ENCODE measurements around the gene GUCY2C.

The GUCY2C gene

DNA sequence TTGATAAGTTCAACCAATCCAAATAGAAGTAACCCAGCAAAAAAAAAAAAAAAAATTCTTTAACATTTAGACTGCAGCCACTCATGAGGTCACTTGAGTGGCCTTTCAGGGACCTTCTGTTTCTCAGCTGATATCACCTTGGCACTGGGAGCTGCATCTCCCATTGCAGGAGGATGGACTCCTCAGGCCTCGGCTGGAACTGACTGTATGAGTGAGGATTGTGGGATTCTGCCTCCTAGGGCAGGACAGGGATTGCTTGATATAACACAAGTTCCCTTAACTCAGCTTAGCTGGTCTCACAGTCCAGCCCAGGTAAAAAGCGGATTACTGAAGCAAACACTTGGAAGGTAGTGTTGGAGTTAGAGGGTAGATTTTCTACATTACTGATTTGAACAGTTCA, 3.5 kb upstream of the GUCY2C start:
- TF ChIP-seq, protein P1, sequence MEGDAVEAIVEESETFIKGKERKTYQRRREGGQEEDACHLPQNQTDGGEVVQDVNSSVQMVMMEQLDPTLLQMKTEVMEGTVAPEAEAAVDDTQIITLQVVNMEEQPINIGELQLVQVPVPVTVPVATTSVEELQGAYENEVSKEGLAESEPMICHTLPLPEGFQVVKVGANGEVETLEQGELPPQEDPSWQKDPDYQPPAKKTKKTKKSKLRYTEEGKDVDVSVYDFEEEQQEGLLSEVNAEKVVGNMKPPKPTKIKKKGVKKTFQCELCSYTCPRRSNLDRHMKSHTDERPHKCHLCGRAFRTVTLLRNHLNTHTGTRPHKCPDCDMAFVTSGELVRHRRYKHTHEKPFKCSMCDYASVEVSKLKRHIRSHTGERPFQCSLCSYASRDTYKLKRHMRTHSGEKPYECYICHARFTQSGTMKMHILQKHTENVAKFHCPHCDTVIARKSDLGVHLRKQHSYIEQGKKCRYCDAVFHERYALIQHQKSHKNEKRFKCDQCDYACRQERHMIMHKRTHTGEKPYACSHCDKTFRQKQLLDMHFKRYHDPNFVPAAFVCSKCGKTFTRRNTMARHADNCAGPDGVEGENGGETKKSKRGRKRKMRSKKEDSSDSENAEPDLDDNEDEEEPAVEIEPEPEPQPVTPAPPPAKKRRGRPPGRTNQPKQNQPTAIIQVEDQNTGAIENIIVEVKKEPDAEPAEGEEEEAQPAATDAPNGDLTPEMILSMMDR (conservative IDR thresholded peaks at IDR 0.05; ENCODE audit: control insufficient read depth, insufficient read depth, low read depth, low read length) = no peak
- no peak for DNase-seq (ENCODE audit: low read depth)
- no peak overlapping the region for H3K4me3 ChIP-seq (ENCODE audit: control insufficient read depth, low read depth, low read length)

DNA sequence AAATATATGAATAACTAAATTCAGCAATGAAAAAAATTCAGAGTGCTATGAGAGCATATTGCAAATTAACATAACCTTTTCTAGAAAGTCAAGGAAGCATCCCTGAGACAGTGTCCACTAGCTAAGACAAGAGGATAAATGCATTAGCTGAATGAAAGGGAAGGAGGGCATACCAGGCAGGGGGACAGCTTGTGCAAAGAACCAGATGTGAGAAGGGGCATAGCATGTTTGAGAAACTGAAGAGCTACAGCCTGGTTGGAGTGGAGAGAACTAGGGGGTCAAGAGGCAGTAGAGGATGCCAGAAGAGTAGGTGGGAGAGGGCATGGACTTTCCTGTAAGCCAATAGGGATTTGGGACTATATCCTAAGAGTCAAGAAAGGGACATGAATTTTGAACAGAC, 2.2 kb upstream of the GUCY2C start:
- H3K4me3 ChIP-seq (ENCODE audit: control insufficient read depth, low read depth, low read length) = no peak overlapping the region
- TF ChIP-seq, protein P1 (conservative IDR thresholded peaks at IDR 0.05; ENCODE audit: control insufficient read depth, insufficient read depth, low read depth, low read length) = no peak
- DNase-seq (ENCODE audit: low read depth) = no peak

DNA sequence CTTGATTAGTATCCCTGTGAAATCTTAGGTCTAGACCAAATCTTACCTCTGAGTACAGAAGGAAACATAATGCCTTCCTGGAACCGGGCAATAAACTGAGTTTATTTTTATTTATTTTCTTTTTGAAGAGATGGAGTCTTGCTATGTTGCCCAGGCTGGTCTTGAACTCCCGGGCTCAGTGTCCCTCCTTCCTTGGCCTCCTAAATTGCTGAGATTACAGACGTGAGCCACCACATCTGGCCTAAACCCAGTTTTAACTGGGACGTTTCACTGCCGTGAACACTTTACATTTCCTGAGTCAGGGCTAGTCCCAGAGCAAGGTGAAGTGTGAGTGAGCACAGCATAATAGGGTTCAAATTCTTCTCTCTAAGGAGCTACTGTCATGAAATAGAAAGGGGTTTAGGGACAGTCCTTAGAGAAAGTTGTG, 671 bp downstream of the GUCY2C start:
- H3K4me3 ChIP-seq (ENCODE audit: control insufficient read depth, low read depth, low read length) = no peak overlapping the region
- TF ChIP-seq, protein P1 (conservative IDR thresholded peaks at IDR 0.05; ENCODE audit: control insufficient read depth, insufficient read depth, low read depth, low read length) = no peak
- no peak for DNase-seq (ENCODE audit: low read depth)

DNA sequence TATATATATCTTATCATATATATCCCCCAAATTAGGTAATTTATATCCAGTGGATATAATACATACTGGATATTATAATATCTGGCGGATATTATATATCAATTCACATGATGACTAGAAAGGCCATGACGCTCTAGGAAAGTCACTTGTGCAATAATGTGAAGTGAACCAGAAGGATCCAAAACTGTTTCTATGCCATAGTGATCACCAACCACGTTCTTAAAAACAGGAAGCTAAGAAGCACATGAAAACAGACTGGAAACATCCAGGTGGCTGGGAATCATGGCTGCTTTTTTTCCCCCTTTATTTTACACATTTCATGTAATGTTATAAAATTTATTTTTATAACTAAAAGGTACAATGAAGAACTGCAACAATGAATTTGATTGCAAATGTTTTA, 1.4 kb downstream of the GUCY2C start:
- TF ChIP-seq, protein P1 (conservative IDR thresholded peaks at IDR 0.05; ENCODE audit: control insufficient read depth, insufficient read depth, low read depth, low read length) = no peak
- DNase-seq (ENCODE audit: low read depth) = no peak
- no peak overlapping the region for H3K4me3 ChIP-seq (ENCODE audit: control insufficient read depth, low read depth, low read length)

DNA sequence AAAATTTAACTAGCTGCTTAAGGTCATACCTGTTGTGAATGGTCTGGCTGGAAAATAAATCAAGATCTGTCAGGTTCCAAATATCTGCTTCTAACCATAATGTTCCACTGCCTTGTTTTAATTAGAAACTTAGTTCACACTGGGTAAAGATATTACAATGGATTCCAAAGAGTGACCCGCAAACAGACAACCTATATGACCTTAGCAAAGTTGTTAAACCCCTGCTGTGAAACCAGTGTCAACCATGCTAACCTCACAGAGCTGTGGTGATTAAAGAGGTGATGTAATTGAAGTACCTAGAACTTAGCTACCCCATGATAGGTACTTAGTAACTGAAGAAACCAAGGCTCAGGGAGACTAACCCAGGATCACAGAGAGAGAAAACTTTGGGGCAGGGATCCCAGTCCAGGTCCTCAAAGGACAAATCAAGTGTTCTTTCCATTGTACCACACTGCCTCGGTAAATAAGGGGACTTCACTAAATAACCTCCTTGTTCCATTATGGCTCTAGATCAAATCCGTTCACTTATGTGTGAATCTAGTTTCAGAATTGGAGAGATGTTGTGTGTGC, 2.2 kb downstream of the GUCY2C start:
- no peak overlapping the region for H3K4me3 ChIP-seq (ENCODE audit: control insufficient read depth, low read depth, low read length)
- no peak for DNase-seq (ENCODE audit: low read depth)
- TF ChIP-seq, protein P1 (conservative IDR thresholded peaks at IDR 0.05; ENCODE audit: control insufficient read depth, insufficient read depth, low read depth, low read length) = no peak

DNA sequence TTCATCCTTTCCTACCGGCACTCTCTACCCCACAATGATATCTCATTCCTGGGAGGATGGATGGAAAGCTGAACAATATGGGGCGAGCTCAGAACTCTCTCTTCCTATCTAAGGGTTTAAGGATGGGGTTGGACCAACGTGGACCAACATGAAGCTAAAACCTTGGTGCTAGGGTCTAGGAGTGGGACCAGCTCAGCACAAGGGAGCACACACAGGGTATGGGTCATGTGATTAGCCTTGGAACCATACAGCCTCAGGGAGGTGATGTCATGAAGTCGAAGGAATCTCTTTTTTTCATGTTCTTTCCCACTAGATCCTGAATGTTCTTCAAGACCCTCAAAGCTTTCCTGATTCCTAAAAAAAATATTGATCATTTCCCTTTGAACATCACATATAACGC, 3.3 kb downstream of the GUCY2C start:
- DNase-seq (ENCODE audit: low read depth) = no peak
- no peak overlapping the region for H3K4me3 ChIP-seq (ENCODE audit: control insufficient read depth, low read depth, low read length)
- TF ChIP-seq, protein P1 (conservative IDR thresholded peaks at IDR 0.05; ENCODE audit: control insufficient read depth, insufficient read depth, low read depth, low read length) = no peak

DNA sequence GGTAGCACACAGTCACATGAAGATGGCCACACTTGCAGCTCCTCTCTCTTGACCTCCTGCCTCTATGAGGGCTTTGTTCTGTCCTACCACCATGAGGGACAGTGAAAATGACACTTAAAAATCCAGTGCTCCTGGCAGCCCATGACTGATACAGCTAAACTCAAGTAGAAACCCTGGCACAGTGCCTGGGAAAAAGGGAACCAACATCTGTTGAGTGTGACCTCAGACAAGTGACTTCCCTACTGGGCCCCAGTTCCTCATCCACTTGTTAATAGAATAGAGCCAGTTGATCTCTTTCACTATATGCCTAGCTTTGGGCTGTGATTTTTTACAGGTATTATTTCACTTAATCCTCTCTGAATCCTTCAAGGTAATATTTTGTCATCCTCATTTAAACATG, 4.8 kb downstream of the GUCY2C start:
- TF ChIP-seq, protein P1 (conservative IDR thresholded peaks at IDR 0.05; ENCODE audit: control insufficient read depth, insufficient read depth, low read depth, low read length) = no peak
- DNase-seq (ENCODE audit: low read depth) = peak; percentile 3
- H3K4me3 ChIP-seq (ENCODE audit: control insufficient read depth, low read depth, low read length) = no peak overlapping the region
